Activated naive CD4-positive, alpha-beta T cell treated with anti-CD3 and anti-CD28 coated beads, Interleukin-2, amount 50 U/mL, for 24 hours (primary cell): Measurements from ENCODE around the gene SLC23A3.

Source experiments
- H3K27ac Mint-ChIP-seq: one replicate; pipeline ENCODE4 v1.8.0; 2021; ENCODE audit warnings: mild to moderate bottlenecking, mixed read lengths
- H3K27me3 Mint-ChIP-seq: one replicate; pipeline ENCODE4 v1.8.0; 2021; ENCODE audit warnings: mixed read lengths
- H3K36me3 Mint-ChIP-seq: one replicate; pipeline ENCODE4 v1.8.0; 2021; ENCODE audit warnings: mixed read lengths
- H3K4me1 Mint-ChIP-seq: one replicate; pipeline ENCODE4 v1.8.0; 2021; ENCODE audit warnings: mixed read lengths
- H3K4me3 Mint-ChIP-seq: one replicate; pipeline ENCODE4 v1.8.0; 2021; ENCODE audit warnings: mild to moderate bottlenecking, mixed read lengths
- H3K9me3 Mint-ChIP-seq: one replicate; pipeline ENCODE4 v1.8.0; 2021; ENCODE audit warnings: mixed read lengths

The SLC23A3 gene

GRCh38 chr2:219142329-219142728, 27.5 kb downstream of the SLC23A3 start:
- H3K27ac Mint-ChIP-seq, result no peak overlapping the region
- no peak overlapping the region for H3K4me3 Mint-ChIP-seq
- H3K27me3 Mint-ChIP-seq, result no peaks in the 10 kb centered on the region
- no peaks in the 10 kb centered on the region for H3K9me3 Mint-ChIP-seq
- peaks cover 37% of the 10 kb centered on the region for H3K36me3 Mint-ChIP-seq
- H3K4me1 Mint-ChIP-seq, result no peaks in the 10 kb centered on the region

- Mint-ChIP-seq H3K27ac (no peak overlapping the region), H3K4me3 (no peak overlapping the region), H3K27me3 (no peaks in the 10 kb centered on the region), H3K4me1 (no peaks in the 10 kb centered on the region), H3K9me3 (no peaks in the 10 kb centered on the region), H3K36me3 (peaks cover 31% of the 10 kb centered on the region)
Observed at GRCh38 chr2:219140722-219141121, 29.1 kb downstream of the SLC23A3 start.

GRCh38 chr2:219133976-219134375, 35.9 kb downstream of the SLC23A3 start:
- Mint-ChIP-seq H3K9me3 (no peaks in the 10 kb centered on the region), H3K4me3 (no peak overlapping the region), H3K27me3 (no peaks in the 10 kb centered on the region), H3K4me1 (peaks cover 1% of the 10 kb centered on the region), H3K27ac (no peak overlapping the region), H3K36me3 (peaks cover 13% of the 10 kb centered on the region)

- peaks cover 6% of the 10 kb centered on the region for H3K36me3 Mint-ChIP-seq
Observed at GRCh38 chr2:219131744-219132143, 38.1 kb downstream of the SLC23A3 start.

GRCh38 chr2:219131327-219131726, 38.5 kb downstream of the SLC23A3 start:
- H3K36me3 Mint-ChIP-seq, result peaks cover 6% of the 10 kb centered on the region
- H3K4me3 Mint-ChIP-seq, result no peak overlapping the region
- H3K9me3 Mint-ChIP-seq, result no peaks in the 10 kb centered on the region
- peaks cover 6% of the 10 kb centered on the region for H3K4me1 Mint-ChIP-seq
- no peak overlapping the region for H3K27ac Mint-ChIP-seq
- H3K27me3 Mint-ChIP-seq, result no peaks in the 10 kb centered on the region

More at GRCh38 chr2:219131744-219132143, 38.1 kb downstream of the SLC23A3 start:
- Mint-ChIP-seq H3K27me3 (no peaks in the 10 kb centered on the region), H3K9me3 (no peaks in the 10 kb centered on the region), H3K27ac (no peak overlapping the region), H3K4me3 (no peak overlapping the region), H3K4me1 (peaks cover 6% of the 10 kb centered on the region)

- H3K36me3 Mint-ChIP-seq, result peaks cover 6% of the 10 kb centered on the region
- no peak overlapping the region for H3K4me3 Mint-ChIP-seq
- no peaks in the 10 kb centered on the region for H3K9me3 Mint-ChIP-seq
- no peaks in the 10 kb centered on the region for H3K27me3 Mint-ChIP-seq
- peaks cover 19% of the 10 kb centered on the region for H3K4me1 Mint-ChIP-seq
- H3K27ac Mint-ChIP-seq, result no peak overlapping the region
Observed at GRCh38 chr2:219129589-219129988, 40.2 kb downstream of the SLC23A3 start.

GRCh38 chr2:219128396-219128795, 41.4 kb downstream of the SLC23A3 start:
- no peaks in the 10 kb centered on the region for H3K9me3 Mint-ChIP-seq
- H3K27me3 Mint-ChIP-seq, result no peaks in the 10 kb centered on the region
- peaks cover 30% of the 10 kb centered on the region for H3K4me1 Mint-ChIP-seq
- H3K4me3 Mint-ChIP-seq, result no peak overlapping the region
- H3K27ac Mint-ChIP-seq, result no peak overlapping the region
- H3K36me3 Mint-ChIP-seq, result peaks cover 6% of the 10 kb centered on the region

- Mint-ChIP-seq H3K4me1 (peaks cover 35% of the 10 kb centered on the region), H3K9me3 (no peaks in the 10 kb centered on the region), H3K36me3 (peaks cover 5% of the 10 kb centered on the region), H3K27ac (no peak overlapping the region), H3K4me3 (no peak overlapping the region), H3K27me3 (no peaks in the 10 kb centered on the region)
Observed at GRCh38 chr2:219127037-219127635, 42.7 kb downstream of the SLC23A3 start.

GRCh38 chr2:219126555-219126954, 43.3 kb downstream of the SLC23A3 start:
- Mint-ChIP-seq H3K36me3 (peaks cover 5% of the 10 kb centered on the region), H3K27ac (no peak overlapping the region), H3K27me3 (no peaks in the 10 kb centered on the region), H3K4me1 (peaks cover 35% of the 10 kb centered on the region), H3K4me3 (no peak overlapping the region), H3K9me3 (no peaks in the 10 kb centered on the region)

GRCh38 chr2:219125886-219126270, 44.0 kb downstream of the SLC23A3 start:
- H3K4me1 Mint-ChIP-seq, result peaks cover 35% of the 10 kb centered on the region
- H3K4me3 Mint-ChIP-seq, result no peak overlapping the region
- no peaks in the 10 kb centered on the region for H3K27me3 Mint-ChIP-seq
- H3K27ac Mint-ChIP-seq, result no peak overlapping the region
- H3K9me3 Mint-ChIP-seq, result no peaks in the 10 kb centered on the region
- peaks cover 5% of the 10 kb centered on the region for H3K36me3 Mint-ChIP-seq

GRCh38 chr2:219125225-219125885, 44.5 kb downstream of the SLC23A3 start:
- Mint-ChIP-seq H3K4me3 (no peak overlapping the region), H3K27me3 (no peaks in the 10 kb centered on the region), H3K9me3 (no peaks in the 10 kb centered on the region), H3K27ac (no peak overlapping the region), H3K36me3 (peaks cover 5% of the 10 kb centered on the region), H3K4me1 (peaks cover 35% of the 10 kb centered on the region)

- Mint-ChIP-seq H3K36me3 (peaks cover 5% of the 10 kb centered on the region), H3K27ac (no peak overlapping the region), H3K27me3 (no peaks in the 10 kb centered on the region), H3K9me3 (no peaks in the 10 kb centered on the region), H3K4me3 (no peak overlapping the region), H3K4me1 (peaks cover 35% of the 10 kb centered on the region)
Observed at GRCh38 chr2:219124381-219125110, 45.3 kb downstream of the SLC23A3 start.

- Mint-ChIP-seq H3K27ac (no peak overlapping the region), H3K27me3 (no peaks in the 10 kb centered on the region), H3K4me3 (no peak overlapping the region), H3K36me3 (peaks cover 2% of the 10 kb centered on the region), H3K9me3 (no peaks in the 10 kb centered on the region), H3K4me1 (peaks cover 30% of the 10 kb centered on the region)
Observed at GRCh38 chr2:219123356-219124135, 46.3 kb downstream of the SLC23A3 start.

- Mint-ChIP-seq H3K9me3 (no peaks in the 10 kb centered on the region), H3K36me3 (peaks cover 2% of the 10 kb centered on the region)
Observed at GRCh38 chr2:219122202-219122980, 47.4 kb downstream of the SLC23A3 start.

GRCh38 chr2:219120082-219120481, 49.7 kb downstream of the SLC23A3 start:
- Mint-ChIP-seq H3K27me3 (no peaks in the 10 kb centered on the region), H3K4me3 (no peak overlapping the region), H3K4me1 (peaks cover 24% of the 10 kb centered on the region), H3K9me3 (no peaks in the 10 kb centered on the region), H3K27ac (no peak overlapping the region), H3K36me3 (peaks cover 4% of the 10 kb centered on the region)

More at GRCh38 chr2:219122202-219122980, 47.4 kb downstream of the SLC23A3 start:
- H3K27ac Mint-ChIP-seq, result no peak overlapping the region
- H3K4me1 Mint-ChIP-seq, result peaks cover 29% of the 10 kb centered on the region
- H3K27me3 Mint-ChIP-seq, result no peaks in the 10 kb centered on the region
- H3K4me3 Mint-ChIP-seq, result no peak overlapping the region
